ENCODE measurements around the gene MED14. TPM values are rescaled to one million over a fixed set of nuclear protein-coding genes. Genes with fewer than 3 reads are reported as not detected.
A peak's percentile ranks its signal among the peaks of the same experiment; 100 is the strongest.

Gene MED14
- total RNA-seq, 1 donor from 2014 or later, result 79.9 TPM

- Histone ChIP-seq H4K20me1 (ENCODE audit: insufficient read depth, low read length) (no peaks in the 10 kb centered on the region), H3K27me3 (ENCODE audit: insufficient read depth, low read length) (no peaks in the 10 kb centered on the region), H3K9ac (ENCODE audit: low read length) (no peak overlapping the region), H3K36me3 (ENCODE audit: insufficient read depth, low read length) (peaks cover 14% of the 10 kb centered on the region), H3K4me1 (ENCODE audit: insufficient read depth, low read length) (no peaks in the 10 kb centered on the region), H3K4me3 (ENCODE audit: insufficient read depth, low read depth, low read length) (no peak overlapping the region), H2AFZ (ENCODE audit: low read depth, low read length) (no peak overlapping the region), H3K9me3 (ENCODE audit: insufficient read depth, low read depth, low read length) (no peaks in the 10 kb centered on the region), H3K27ac (ENCODE audit: low read depth, low read length) (no peak overlapping the region), H3K79me2 (ENCODE audit: insufficient read depth, low read length) (no peaks in the 10 kb centered on the region), H3K4me2 (ENCODE audit: low read length) (no peak overlapping the region)
- Mint-ChIP-seq H3K27me3 (ENCODE audit: low read depth, unreplicated experiment) (no peaks in the 10 kb centered on the region), H3K9me3 (ENCODE audit: unreplicated experiment) (no peaks in the 10 kb centered on the region), H3K36me3 (ENCODE audit: low read depth, unreplicated experiment) (no peaks in the 10 kb centered on the region), H3K4me3 (ENCODE audit: unreplicated experiment) (no peak overlapping the region), H3K27ac (ENCODE audit: unreplicated experiment) (no peak overlapping the region), H3K4me1 (ENCODE audit: low read depth, unreplicated experiment) (no peaks in the 10 kb centered on the region)
- FAIRE-seq (peak; percentile 29), DNase-seq (ENCODE audit: low read depth) (no peak)
- TF ChIP-seq EZH2 (IDR thresholded peaks at IDR 0.05; ENCODE audit: insufficient read depth, low read length), result no peak
- no peak for TF ChIP-seq CTCF (IDR thresholded peaks at IDR 0.05; ENCODE audit: insufficient read depth, low read depth, low read length)
Observed at GRCh38 chrX:40660381-40660780, 75.0 kb downstream of the MED14 start.

- FAIRE-seq, result no peak
- Histone ChIP-seq H2AFZ (ENCODE audit: low read depth, low read length) (no peak overlapping the region), H3K4me1 (ENCODE audit: insufficient read depth, low read length) (no peaks in the 10 kb centered on the region), H3K36me3 (ENCODE audit: insufficient read depth, low read length) (peaks cover 15% of the 10 kb centered on the region), H3K4me3 (ENCODE audit: insufficient read depth, low read depth, low read length) (no peak overlapping the region), H3K4me2 (ENCODE audit: low read length) (no peak overlapping the region), H3K9ac (ENCODE audit: low read length) (no peak overlapping the region), H3K27me3 (ENCODE audit: insufficient read depth, low read length) (no peaks in the 10 kb centered on the region), H3K27ac (ENCODE audit: low read depth, low read length) (no peak overlapping the region), H3K79me2 (ENCODE audit: insufficient read depth, low read length) (no peaks in the 10 kb centered on the region), H4K20me1 (ENCODE audit: insufficient read depth, low read length) (no peaks in the 10 kb centered on the region), H3K9me3 (ENCODE audit: insufficient read depth, low read depth, low read length) (no peaks in the 10 kb centered on the region)
- no peak overlapping the region for H3K27ac Mint-ChIP-seq (ENCODE audit: unreplicated experiment)
- H3K4me1 Mint-ChIP-seq (ENCODE audit: low read depth, unreplicated experiment), result no peaks in the 10 kb centered on the region
- H3K9me3 Mint-ChIP-seq (ENCODE audit: unreplicated experiment), result no peaks in the 10 kb centered on the region
- H3K36me3 Mint-ChIP-seq (ENCODE audit: low read depth, unreplicated experiment), result peaks cover 2% of the 10 kb centered on the region
- TF ChIP-seq EZH2 (IDR thresholded peaks at IDR 0.05; ENCODE audit: insufficient read depth, low read length) (no peak), CTCF (IDR thresholded peaks at IDR 0.05; ENCODE audit: insufficient read depth, low read depth, low read length) (no peak)
- no peaks in the 10 kb centered on the region for H3K27me3 Mint-ChIP-seq (ENCODE audit: low read depth, unreplicated experiment)
- H3K4me3 Mint-ChIP-seq (ENCODE audit: unreplicated experiment), result no peak overlapping the region
- DNase-seq (ENCODE audit: low read depth), result no peak
Observed at GRCh38 chrX:40653535-40653934, 81.8 kb downstream of the MED14 start.

- H3K27me3 ChIP-seq (ENCODE audit: insufficient read depth, low read length), result no peaks in the 10 kb centered on the region
- DNase-seq (ENCODE audit: low read depth) (no peak), FAIRE-seq (no peak)
- Mint-ChIP-seq H3K36me3 (ENCODE audit: low read depth, unreplicated experiment) (peaks cover 2% of the 10 kb centered on the region), H3K4me1 (ENCODE audit: low read depth, unreplicated experiment) (no peaks in the 10 kb centered on the region), H3K27ac (ENCODE audit: unreplicated experiment) (no peak overlapping the region), H3K4me3 (ENCODE audit: unreplicated experiment) (no peak overlapping the region), H3K9me3 (ENCODE audit: unreplicated experiment) (no peaks in the 10 kb centered on the region), H3K27me3 (ENCODE audit: low read depth, unreplicated experiment) (no peaks in the 10 kb centered on the region)
- H3K27ac ChIP-seq (ENCODE audit: low read depth, low read length), result no peak overlapping the region
- H3K79me2 ChIP-seq (ENCODE audit: insufficient read depth, low read length), result no peaks in the 10 kb centered on the region
- peaks cover 15% of the 10 kb centered on the region for H3K36me3 ChIP-seq (ENCODE audit: insufficient read depth, low read length)
- H3K4me3 ChIP-seq (ENCODE audit: insufficient read depth, low read depth, low read length), result no peak overlapping the region
- H4K20me1 ChIP-seq (ENCODE audit: insufficient read depth, low read length), result no peaks in the 10 kb centered on the region
- no peaks in the 10 kb centered on the region for H3K4me1 ChIP-seq (ENCODE audit: insufficient read depth, low read length)
- no peak overlapping the region for H3K4me2 ChIP-seq (ENCODE audit: low read length)
- no peak overlapping the region for H2AFZ ChIP-seq (ENCODE audit: low read depth, low read length)
- no peaks in the 10 kb centered on the region for H3K9me3 ChIP-seq (ENCODE audit: insufficient read depth, low read depth, low read length)
- no peak for TF ChIP-seq CTCF (IDR thresholded peaks at IDR 0.05; ENCODE audit: insufficient read depth, low read depth, low read length)
- TF ChIP-seq EZH2 (IDR thresholded peaks at IDR 0.05; ENCODE audit: insufficient read depth, low read length), result no peak
- H3K9ac ChIP-seq (ENCODE audit: low read length), result no peak overlapping the region
Observed at GRCh38 chrX:40652664-40653063, 82.7 kb downstream of the MED14 start.
